ENCODE results near the gene KASH5.

GRCh38 chr19:49382639-49383038, 5.4 kb upstream of the KASH5 start:
- TF ChIP-seq, protein P1, sequence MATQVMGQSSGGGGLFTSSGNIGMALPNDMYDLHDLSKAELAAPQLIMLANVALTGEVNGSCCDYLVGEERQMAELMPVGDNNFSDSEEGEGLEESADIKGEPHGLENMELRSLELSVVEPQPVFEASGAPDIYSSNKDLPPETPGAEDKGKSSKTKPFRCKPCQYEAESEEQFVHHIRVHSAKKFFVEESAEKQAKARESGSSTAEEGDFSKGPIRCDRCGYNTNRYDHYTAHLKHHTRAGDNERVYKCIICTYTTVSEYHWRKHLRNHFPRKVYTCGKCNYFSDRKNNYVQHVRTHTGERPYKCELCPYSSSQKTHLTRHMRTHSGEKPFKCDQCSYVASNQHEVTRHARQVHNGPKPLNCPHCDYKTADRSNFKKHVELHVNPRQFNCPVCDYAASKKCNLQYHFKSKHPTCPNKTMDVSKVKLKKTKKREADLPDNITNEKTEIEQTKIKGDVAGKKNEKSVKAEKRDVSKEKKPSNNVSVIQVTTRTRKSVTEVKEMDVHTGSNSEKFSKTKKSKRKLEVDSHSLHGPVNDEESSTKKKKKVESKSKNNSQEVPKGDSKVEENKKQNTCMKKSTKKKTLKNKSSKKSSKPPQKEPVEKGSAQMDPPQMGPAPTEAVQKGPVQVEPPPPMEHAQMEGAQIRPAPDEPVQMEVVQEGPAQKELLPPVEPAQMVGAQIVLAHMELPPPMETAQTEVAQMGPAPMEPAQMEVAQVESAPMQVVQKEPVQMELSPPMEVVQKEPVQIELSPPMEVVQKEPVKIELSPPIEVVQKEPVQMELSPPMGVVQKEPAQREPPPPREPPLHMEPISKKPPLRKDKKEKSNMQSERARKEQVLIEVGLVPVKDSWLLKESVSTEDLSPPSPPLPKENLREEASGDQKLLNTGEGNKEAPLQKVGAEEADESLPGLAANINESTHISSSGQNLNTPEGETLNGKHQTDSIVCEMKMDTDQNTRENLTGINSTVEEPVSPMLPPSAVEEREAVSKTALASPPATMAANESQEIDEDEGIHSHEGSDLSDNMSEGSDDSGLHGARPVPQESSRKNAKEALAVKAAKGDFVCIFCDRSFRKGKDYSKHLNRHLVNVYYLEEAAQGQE (IDR thresholded peaks at IDR 0.05; ENCODE audit: insufficient replicate concordance, low read depth) = no peak
- TF ChIP-seq CTCF (IDR thresholded peaks at IDR 0.05; ENCODE audit: insufficient read depth, low read length) = no peak
